ENCODE measurements around the gene BTBD9. TPM values are rescaled to one million over a fixed set of nuclear protein-coding genes. Genes with fewer than 3 reads are reported as not detected.

Gene BTBD9
- polyA plus RNA-seq, 1 donor (not counting 4 experiments of a cell fraction or from before 2014, with no cell fraction given) = 6.8 TPM

- no peak for TF ChIP-seq CTCF (optimal IDR thresholded peaks at IDR 0.05 in 1 of 3, IDR thresholded peaks at IDR 0.05 in 1 of 3, conservative IDR thresholded peaks at IDR 0.05 in 1 of 3; ENCODE audit: extremely low read depth in 1 of 3, insufficient read depth in 2 of 3, low read length in 3 of 3)
- TF ChIP-seq EZH2 (IDR thresholded peaks at IDR 0.05; ENCODE audit: low read length) = no peak
- no peaks in the 10 kb centered on the region for H3K36me3 ChIP-seq (ENCODE audit: control insufficient read depth in 2 of 2, extremely low read depth in 1 of 2, insufficient read depth in 2 of 2, low read length in 2 of 2)
- DNase-seq (ENCODE audit: low read depth, low spot score) (no peak), FAIRE-seq (no peak)
- no peak overlapping the region for H3K4me2 ChIP-seq (ENCODE audit: control insufficient read depth, extremely low read depth, insufficient read depth, low read depth, low read length)
- H3K27ac ChIP-seq (ENCODE audit: control insufficient read depth, insufficient read depth, low read length) = no peak overlapping the region
- no peaks in the 10 kb centered on the region for H3K9me3 ChIP-seq (ENCODE audit: control insufficient read depth, low read depth, low read length)
- H3K9me1 ChIP-seq (ENCODE audit: control insufficient read depth, extremely low read depth, insufficient read depth, low read length) = no peaks in the 10 kb centered on the region
- H3K27me3 ChIP-seq (ENCODE audit: control insufficient read depth, extremely low read depth, insufficient read depth, low read length) = no peaks in the 10 kb centered on the region
- dilution Hi-C loops (cut with MboI; ENCODE audit: extremely low pct_ligation_motif_present, low sequenced_read_pairs) = no loop called here
- H3K4me3 ChIP-seq (ENCODE audit: control insufficient read depth in 2 of 3, extremely low read depth in 1 of 3, insufficient read depth in 2 of 3, low read depth in 1 of 3, low read length in 3 of 3) = no peak overlapping the region
- H4K20me1 ChIP-seq (ENCODE audit: control insufficient read depth, extremely low read depth, insufficient read depth, low read length) = peaks cover 2% of the 10 kb centered on the region
- no peaks in the 10 kb centered on the region for H3K79me2 ChIP-seq (ENCODE audit: control insufficient read depth, insufficient read depth, low read length)
- H3K9ac ChIP-seq (ENCODE audit: control insufficient read depth, extremely low read depth, insufficient read depth, low read length) = no peak overlapping the region
- H2AFZ ChIP-seq (ENCODE audit: control insufficient read depth, low read length) = no peak overlapping the region
- no peaks in the 10 kb centered on the region for H3K4me1 ChIP-seq (ENCODE audit: control insufficient read depth, extremely low read depth, insufficient read depth, low read length)
Observed at GRCh38 chr6:38233161-38233791, 406.5 kb downstream of the BTBD9 start.

GRCh38 chr6:38225766-38226165 lies 414.0 kb downstream of the BTBD9 start:
- Histone ChIP-seq H3K9ac (ENCODE audit: control insufficient read depth, extremely low read depth, insufficient read depth, low read length) (no peak overlapping the region), H4K20me1 (ENCODE audit: control insufficient read depth, extremely low read depth, insufficient read depth, low read length) (peaks cover 2% of the 10 kb centered on the region), H3K4me3 (ENCODE audit: control insufficient read depth in 2 of 3, extremely low read depth in 1 of 3, insufficient read depth in 2 of 3, low read depth in 1 of 3, low read length in 3 of 3) (no peak overlapping the region), H3K27ac (ENCODE audit: control insufficient read depth, insufficient read depth, low read length) (no peak overlapping the region), H3K79me2 (ENCODE audit: control insufficient read depth, insufficient read depth, low read length) (no peaks in the 10 kb centered on the region), H3K27me3 (ENCODE audit: control insufficient read depth, extremely low read depth, insufficient read depth, low read length) (no peaks in the 10 kb centered on the region), H3K36me3 (ENCODE audit: control insufficient read depth in 2 of 2, extremely low read depth in 1 of 2, insufficient read depth in 2 of 2, low read length in 2 of 2) (no peaks in the 10 kb centered on the region), H3K9me3 (ENCODE audit: control insufficient read depth, low read depth, low read length) (no peaks in the 10 kb centered on the region), H2AFZ (ENCODE audit: control insufficient read depth, low read length) (no peak overlapping the region), H3K4me1 (ENCODE audit: control insufficient read depth, extremely low read depth, insufficient read depth, low read length) (no peaks in the 10 kb centered on the region), H3K9me1 (ENCODE audit: control insufficient read depth, extremely low read depth, insufficient read depth, low read length) (no peaks in the 10 kb centered on the region), H3K4me2 (ENCODE audit: control insufficient read depth, extremely low read depth, insufficient read depth, low read depth, low read length) (no peak overlapping the region)
- dilution Hi-C loops (cut with MboI; ENCODE audit: extremely low pct_ligation_motif_present, low sequenced_read_pairs) = no loop called here
- TF ChIP-seq EZH2 (IDR thresholded peaks at IDR 0.05; ENCODE audit: low read length) (no peak), CTCF (optimal IDR thresholded peaks at IDR 0.05 in 1 of 3, IDR thresholded peaks at IDR 0.05 in 1 of 3, conservative IDR thresholded peaks at IDR 0.05 in 1 of 3; ENCODE audit: extremely low read depth in 1 of 3, insufficient read depth in 2 of 3, low read length in 3 of 3) (no peak)
- DNase-seq (ENCODE audit: low read depth, low spot score) = no peak
- FAIRE-seq = no peak
